AG09309 (cell line): Measurements from ENCODE around the gene SOS2.

Experiments used
- DNase-seq: peaks from one replicate; pipeline ENCODE4 v3.0.0-alpha.2; 2010; ENCODE audit warnings: low read depth
- H3K4me3 ChIP-seq: 2 replicates; pipeline ENCODE4 v1.5.1; 2011; ENCODE audit warnings: mild to moderate bottlenecking, low read depth, low read length, moderate library complexity; ENCODE audit not compliant: control insufficient read depth
- CTCF ChIP-seq: IDR thresholded peaks from 2 replicates; pipeline ENCODE4 v1.5.1; 2011; ENCODE audit warnings: mild to moderate bottlenecking, low read depth, low read length, inconsistent platforms; ENCODE audit not compliant: insufficient read depth, control insufficient read depth; ENCODE audit errors: missing control alignments

The SOS2 gene

GRCh38 chr14:50103558-50103957 is 127.8 kb downstream of the SOS2 start:
- TF ChIP-seq CTCF, result no peak
- no peak for DNase-seq
- no peak overlapping the region for H3K4me3 ChIP-seq

- no peak for DNase-seq
- no peak for TF ChIP-seq CTCF
- H3K4me3 ChIP-seq, result no peak overlapping the region
These were observed 130.0 kb downstream of the SOS2 start for GRCh38 chr14:50101417-50101816.

- no peak for DNase-seq
- TF ChIP-seq CTCF, result no peak
- H3K4me3 ChIP-seq, result no peak overlapping the region
These were observed 130.6 kb downstream of the SOS2 start for GRCh38 chr14:50100805-50101204.

GRCh38 chr14:50099335-50099734 is 132.0 kb downstream of the SOS2 start:
- H3K4me3 ChIP-seq, result no peak overlapping the region
- DNase-seq, result no peak
- no peak for TF ChIP-seq CTCF

GRCh38 chr14:50095895-50096294 is 135.5 kb downstream of the SOS2 start:
- DNase-seq, result no peak
- TF ChIP-seq CTCF, result no peak
- no peak overlapping the region for H3K4me3 ChIP-seq

GRCh38 chr14:50094056-50094755 is 137.2 kb downstream of the SOS2 start:
- no peak for TF ChIP-seq CTCF
- DNase-seq, result no peak
- H3K4me3 ChIP-seq, result no peak overlapping the region
